Measurements from ENCODE around the gene RAPGEF5. TPM values are rescaled to one million over a fixed set of nuclear protein-coding genes. Genes with fewer than 3 reads are reported as not detected.

The RAPGEF5 gene
- polyA plus RNA-seq, 1 of the 3 experiments (the other 2 are of a cell fraction): 1.2 TPM

GRCh38 chr7:22393913-22394729, 37.2 kb upstream of the RAPGEF5 start (continued):
- TF ChIP-seq FOSL2 (IDR thresholded peaks at IDR 0.05; ENCODE audit: borderline replicate concordance, low read depth) (no peak), ELF1 (IDR thresholded peaks at IDR 0.05) (no peak), SMC3 (IDR thresholded peaks at IDR 0.05; ENCODE audit: low read depth, low read length) (no peak; the same call in 1 of the 2 replicates)

GRCh38 chr7:22390516-22390915, 33.6 kb upstream of the RAPGEF5 start:
- Histone ChIP-seq H3K9me2 (no peaks in the 10 kb centered on the region), H3K27me3 (ENCODE audit: insufficient read depth) (no peaks in the 10 kb centered on the region), H4K20me1 (ENCODE audit: insufficient read depth) (no peaks in the 10 kb centered on the region), H3K9me3 (no peaks in the 10 kb centered on the region), H3K79me2 (ENCODE audit: insufficient read depth) (no peaks in the 10 kb centered on the region), H3K4me1 (ENCODE audit: control insufficient read depth in 1 of 2, insufficient read depth in 2 of 2, low read depth in 1 of 2, low read length in 1 of 2) (peaks cover 6 to 12% of the 10 kb centered on the region in 2 experiments; a peak in 3 of 4 replicates), H3K4me3 (ENCODE audit: low read depth in 2 of 2, low read length in 1 of 2) (no peak overlapping the region), H3K27ac (ENCODE audit: low read depth in 2 of 2, low read length in 1 of 2) (no peak overlapping the region), H2AFZ (ENCODE audit: low read depth) (no peak overlapping the region), H3K36me3 (replicated peaks in 1 of 2; ENCODE audit: control insufficient read depth in 1 of 2, insufficient read depth in 2 of 2, low read length in 1 of 2) (no peaks in the 10 kb centered on the region), H3K9ac (no peak overlapping the region), H3K4me2 (no peak overlapping the region), H3F3A (replicated peaks; ENCODE audit: insufficient read depth) (peaks cover 16% of the 10 kb centered on the region)
- 79% methylated on average over 1 of the region's 1 CpG for WGBS (ENCODE audit: low lambda C conversion rate)
- ChIA-PET CTCF (interaction anchor here (0.9 to 1.4 kb wide), 3 partner anchors 9 to 14 kb away, joined by 3 read pairs; no protein-coding TSS in a partner anchor), POLR2A (no interaction called here)
- no peak for DNase-seq
- no peak for TF ChIP-seq TAF1 (IDR thresholded peaks at IDR 0.05; ENCODE audit: borderline replicate concordance, low read depth, low read length)
- TF ChIP-seq JUND (IDR thresholded peaks at IDR 0.05): no peak

DNA sequence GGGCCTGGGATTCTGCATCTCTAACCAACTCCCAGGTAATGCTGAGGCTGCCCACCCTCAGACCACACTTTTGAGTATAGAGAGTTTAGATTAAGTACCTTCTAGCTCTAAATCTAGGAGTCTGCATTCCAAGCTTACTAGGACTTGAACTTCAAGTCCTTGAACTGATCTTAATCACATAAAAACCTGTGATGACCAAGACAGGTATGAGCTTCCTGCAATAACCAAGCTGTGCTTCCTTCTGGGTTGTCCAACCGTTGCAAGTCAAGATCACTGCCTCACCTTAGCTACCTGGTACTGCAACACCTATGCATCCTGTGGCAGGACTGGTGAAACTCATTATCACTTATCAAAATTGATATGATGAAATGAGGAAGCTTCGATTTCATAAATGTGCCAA, 32.9 kb upstream of the RAPGEF5 start:
- peaks cover 16% of the 10 kb centered on the region for H3F3A ChIP-seq (replicated peaks; ENCODE audit: insufficient read depth)
- no peaks in the 10 kb centered on the region for H4K20me1 ChIP-seq (ENCODE audit: insufficient read depth)
- no peaks in the 10 kb centered on the region for H3K27me3 ChIP-seq (ENCODE audit: insufficient read depth)
- no peak overlapping the region for H3K4me2 ChIP-seq
- no peaks in the 10 kb centered on the region for H3K36me3 ChIP-seq (replicated peaks in 1 of 2; ENCODE audit: control insufficient read depth in 1 of 2, insufficient read depth in 2 of 2, low read length in 1 of 2)
- H3K9me3 ChIP-seq: no peaks in the 10 kb centered on the region
- no peak overlapping the region for H2AFZ ChIP-seq (ENCODE audit: low read depth)
- DNase-seq: no peak
- H3K27ac ChIP-seq (ENCODE audit: low read depth in 2 of 2, low read length in 1 of 2): no peak overlapping the region
- H3K9ac ChIP-seq: no peak overlapping the region
- 76% methylated on average over 2 of the region's 2 CpGs for WGBS (ENCODE audit: low lambda C conversion rate)
- ChIA-PET POLR2A (no interaction called here), CTCF (interaction anchor here (0.9 to 1.4 kb wide), 4 partner anchors 8 to 280 kb away, joined by 3 read pairs; no protein-coding TSS in a partner anchor)
- no peak overlapping the region for H3K4me3 ChIP-seq (ENCODE audit: low read depth in 2 of 2, low read length in 1 of 2)
- H3K9me2 ChIP-seq: no peaks in the 10 kb centered on the region
- H3K79me2 ChIP-seq (ENCODE audit: insufficient read depth): no peaks in the 10 kb centered on the region
- TF ChIP-seq TAF1 (IDR thresholded peaks at IDR 0.05; ENCODE audit: borderline replicate concordance, low read depth, low read length) (no peak), RAD21 (IDR thresholded peaks at IDR 0.05; ENCODE audit: low read length) (no peak), ELF1 (IDR thresholded peaks at IDR 0.05) (no peak), TCF12 (IDR thresholded peaks at IDR 0.05) (no peak), NFIC (IDR thresholded peaks at IDR 0.05; ENCODE audit: borderline replicate concordance) (no peak), FOXJ3 (CRISPR knock-in tag; IDR thresholded peaks at IDR 0.05) (no peak)
- peaks cover 6 to 12% of the 10 kb centered on the region in 2 experiments; a peak in 3 of 4 replicates for H3K4me1 ChIP-seq (ENCODE audit: control insufficient read depth in 1 of 2, insufficient read depth in 2 of 2, low read depth in 1 of 2, low read length in 1 of 2)

DNA sequence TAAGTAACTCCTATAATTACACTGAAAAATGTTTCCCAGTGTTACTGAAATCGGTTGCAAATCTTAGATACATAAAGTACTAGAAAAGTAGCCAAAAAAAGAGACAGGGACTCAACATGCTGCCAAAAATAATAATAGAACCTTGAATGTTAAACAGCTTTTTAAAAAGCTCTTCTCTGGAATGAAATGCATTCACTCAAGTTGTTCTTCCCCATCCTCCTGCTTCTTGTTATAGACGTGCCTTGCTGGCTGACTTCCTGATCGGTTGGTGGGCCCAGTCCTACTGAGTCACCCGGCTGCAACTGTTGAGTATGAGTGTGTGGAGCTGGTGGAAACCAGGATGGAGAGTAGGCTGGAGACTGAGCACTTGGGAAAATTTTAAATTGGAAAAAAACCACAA, 30.6 kb upstream of the RAPGEF5 start:
- H3K9me2 ChIP-seq: no peaks in the 10 kb centered on the region
- H3F3A ChIP-seq (replicated peaks; ENCODE audit: insufficient read depth): peaks cover 16% of the 10 kb centered on the region
- H4K20me1 ChIP-seq (ENCODE audit: insufficient read depth): no peaks in the 10 kb centered on the region
- H3K4me1 ChIP-seq (ENCODE audit: control insufficient read depth in 1 of 2, insufficient read depth in 2 of 2, low read depth in 1 of 2, low read length in 1 of 2): peaks cover 0 to 6% of the 10 kb centered on the region in 2 experiments; a peak in 1 of 4 replicates
- ChIA-PET POLR2A (no interaction called here), CTCF (no interaction called here)
- no peaks in the 10 kb centered on the region for H3K27me3 ChIP-seq (ENCODE audit: insufficient read depth)
- H3K4me3 ChIP-seq (ENCODE audit: low read depth in 2 of 2, low read length in 1 of 2): no peak overlapping the region
- H3K79me2 ChIP-seq (ENCODE audit: insufficient read depth): no peaks in the 10 kb centered on the region
- H2AFZ ChIP-seq (ENCODE audit: low read depth): no peak overlapping the region
- WGBS (ENCODE audit: low lambda C conversion rate): 31% methylated on average over 4 of the region's 4 CpGs
- H3K9ac ChIP-seq: no peak overlapping the region
- no peak for DNase-seq
- H3K27ac ChIP-seq (ENCODE audit: low read depth in 2 of 2, low read length in 1 of 2): peak overlapping the region in 1 of 2 experiments; percentile 69; a peak in 3 of 4 replicates
- no peaks in the 10 kb centered on the region for H3K9me3 ChIP-seq
- H3K4me2 ChIP-seq: peak overlapping the region; percentile 13; the same call in 1 of the 2 replicates
- no peaks in the 10 kb centered on the region for H3K36me3 ChIP-seq (replicated peaks in 1 of 2; ENCODE audit: control insufficient read depth in 1 of 2, insufficient read depth in 2 of 2, low read length in 1 of 2)
- TF ChIP-seq MEF2A (IDR thresholded peaks at IDR 0.05; ENCODE audit: borderline replicate concordance, low read depth) (peak; percentile 51; the same call in 1 of the 2 replicates), RAD21 (IDR thresholded peaks at IDR 0.05; ENCODE audit: low read length) (no peak), MAX (IDR thresholded peaks at IDR 0.05; ENCODE audit: low read depth) (peak; percentile 42; the same call in 1 of the 2 replicates), FOXJ3 (CRISPR knock-in tag; IDR thresholded peaks at IDR 0.05) (no peak), FOSL2 (IDR thresholded peaks at IDR 0.05; ENCODE audit: borderline replicate concordance, low read depth) (peak; percentile 64; the same call in 1 of the 2 replicates), TCF12 (IDR thresholded peaks at IDR 0.05) (peak; percentile 82), ELF1 (IDR thresholded peaks at IDR 0.05) (0 out of 2 replicates have a peak, but pooled peaks have one; percentile 40), RCOR1 (IDR thresholded peaks at IDR 0.05; ENCODE audit: low read length) (no peak), NFIC (IDR thresholded peaks at IDR 0.05; ENCODE audit: borderline replicate concordance) (peak; percentile 63; the same call in 1 of the 2 replicates), PBX3 (IDR thresholded peaks at IDR 0.05) (peak; percentile 65)
